EL (cell line): Measurements from ENCODE around the gene PFKM.

Experiments used
- DNase-seq: peaks from one replicate; pipeline ENCODE4 v3.0.0-alpha.2; 2016

Gene PFKM

GRCh38 chr12:48160046-48160445 is 40.9 kb downstream of the PFKM start:
- DNase-seq: peak; percentile 18

GRCh38 chr12:48160807-48161206 is 41.6 kb downstream of the PFKM start:
- DNase-seq: no peak

GRCh38 chr12:48163150-48163747 is 44.1 kb downstream of the PFKM start:
- no peak for DNase-seq

- no peak for DNase-seq
Measured at GRCh38 chr12:48164451-48164850, 45.3 kb downstream of the PFKM start.

- peak; percentile 53 for DNase-seq
Measured at GRCh38 chr12:48165089-48165981, 46.2 kb downstream of the PFKM start.

GRCh38 chr12:48169011-48169410 is 49.8 kb downstream of the PFKM start:
- DNase-seq: no peak

GRCh38 chr12:48175613-48176416 is 56.7 kb downstream of the PFKM start:
- DNase-seq: no peak

GRCh38 chr12:48176417-48176751 is 57.2 kb downstream of the PFKM start:
- DNase-seq: no peak

- no peak for DNase-seq
Measured at GRCh38 chr12:48177982-48178381, 58.8 kb downstream of the PFKM start.

GRCh38 chr12:48179466-48179865 is 60.3 kb downstream of the PFKM start:
- DNase-seq: no peak

- DNase-seq: no peak
Measured at GRCh38 chr12:48180424-48180823, 61.3 kb downstream of the PFKM start.

- DNase-seq: no peak
Measured at GRCh38 chr12:48180857-48181495, 61.8 kb downstream of the PFKM start.

- no peak for DNase-seq
Measured at GRCh38 chr12:48182631-48183030, 63.5 kb downstream of the PFKM start.

- peak; percentile 81 for DNase-seq
Measured at GRCh38 chr12:48183091-48183875, 64.1 kb downstream of the PFKM start, which contains the start of gene CCDC184. Gene CCDC184, plus strand, starts transcription at chr12:48183644. Its CDS starts 479 bp downstream, at chr12:48184123.

- DNase-seq: no peak
Measured at GRCh38 chr12:48183876-48184548, 64.8 kb downstream of the PFKM start.

- DNase-seq: no peak
Measured at GRCh38 chr12:48184549-48184922, 65.4 kb downstream of the PFKM start.

- peak; percentile 42 for DNase-seq
Measured at GRCh38 chr12:48185181-48185919, 66.2 kb downstream of the PFKM start.

- DNase-seq: peak; percentile 47
Measured at GRCh38 chr12:48187916-48188695, 68.9 kb downstream of the PFKM start.

- DNase-seq: peak; percentile 73
Measured at GRCh38 chr12:48189331-48190125, 70.4 kb downstream of the PFKM start.
